Caco-2 (cell line): ENCODE results near the gene ELF4. TPM values are rescaled to one million over a fixed set of nuclear protein-coding genes. Genes with fewer than 3 reads are reported as not detected.

Experiments
- BruUV-seq: library from RNA; stranded (reverse); fragments of 400-500 nt; replicated peaks from 2 replicates; lab custom pipeline; 2021; lab: Mats Ljungman, UMichigan
- CTCF ChIA-PET: fragments of 300-600 bp; sonication (Branson Sonifier 250); formaldehyde crosslinking; loops from one replicate; lab custom pipeline; 2022; ENCODE audit warnings: antibody characterized with exemption; lab: Charles Lee
- POLR2A ChIA-PET: fragments of 300-600 bp; sonication (Branson Sonifier 250); formaldehyde crosslinking; loops from one replicate; lab custom pipeline; 2022; ENCODE audit warnings: antibody characterized with exemption; lab: Charles Lee
- DNase-seq, 2 experiments: peaks; one replicate each; pipeline versions ENCODE4 v3.0.0 to v3.0.0-alpha.2; 2020 to 2022
- H3K27me3 ChIP-seq: replicated peaks from 2 replicates; pipeline ENCODE4 v1.6.0; 2011; ENCODE audit warnings: low read length; ENCODE audit not compliant: control insufficient read depth, insufficient read depth
- H3K36me3 ChIP-seq: 2 replicates; pipeline ENCODE4 v1.5.1; 2011; ENCODE audit warnings: low read length; ENCODE audit not compliant: control insufficient read depth, insufficient read depth
- H3K4me1 ChIP-seq: fragments of 250-450 bp; sonication (Bioruptor Pico); 2 replicates; pipeline ENCODE4 v1.5.1; 2020; ENCODE audit warnings: mild to moderate bottlenecking
- H3K4me3 ChIP-seq: 2 replicates; pipeline ENCODE4 v1.5.1; 2011; ENCODE audit warnings: low read depth, mild to moderate bottlenecking, control low read depth, low read length
- H3K9me3 ChIP-seq: fragments of 250-450 bp; sonication (Bioruptor Pico); 2 replicates; pipeline ENCODE4 v1.5.1; 2020; ENCODE audit warnings: mild to moderate bottlenecking, moderate library complexity
- H3K27ac Mint-ChIP-seq: one replicate; pipeline ENCODE4 v1.8.0; 2022; ENCODE audit warnings: mixed read lengths; ENCODE audit not compliant: unreplicated experiment
- H3K27me3 Mint-ChIP-seq: one replicate; pipeline ENCODE4 v1.8.0; 2022; ENCODE audit warnings: mixed read lengths; ENCODE audit not compliant: insufficient read depth, unreplicated experiment
- H3K36me3 Mint-ChIP-seq: one replicate; pipeline ENCODE4 v1.8.0; 2022; ENCODE audit warnings: mild to moderate bottlenecking, mixed read lengths; ENCODE audit not compliant: insufficient read depth, unreplicated experiment
- H3K4me1 Mint-ChIP-seq: one replicate; pipeline ENCODE4 v1.8.0; 2022; ENCODE audit warnings: low read depth, mixed read lengths; ENCODE audit not compliant: unreplicated experiment
- H3K4me3 Mint-ChIP-seq: one replicate; pipeline ENCODE4 v1.8.0; 2022; ENCODE audit warnings: mild to moderate bottlenecking, moderate library complexity, mixed read lengths; ENCODE audit not compliant: unreplicated experiment
- H3K9me3 Mint-ChIP-seq: one replicate; pipeline ENCODE4 v1.8.0; 2022; ENCODE audit warnings: mixed read lengths; ENCODE audit not compliant: unreplicated experiment
- intact Hi-C: fragments of 100-400 bp; cut with micrococcal nuclease; formaldehyde crosslinking; loops from one replicate; pipeline ENCODE4 v1.10.0; 2022; ENCODE audit not compliant: unreplicated experiment
- total RNA-seq: library from RNA; stranded (reverse); gene quantifications from 2 replicates; pipeline ENCODE4 v1.2.3, GENCODE V29; 2022
- TF ChIP-seq, protein P1 (sequence below), 2 experiments: fragments of 200-600 bp in 1 of 2; IDR thresholded peaks; 1 replicate in 1 of 2; 2 replicates in 1 of 2; pipeline versions ENCODE4 v1.5.1 to v1.8.0; 2011 to 2022; ENCODE audit warnings: antibody characterized with exemption in 1 of 2, control low read depth in 1 of 2, inconsistent platforms in 1 of 2, low read depth in 1 of 2, low read length in 1 of 2, mild to moderate bottlenecking in 1 of 2, moderate library complexity in 1 of 2; ENCODE audit not compliant: insufficient read depth in 1 of 2, severe bottlenecking in 1 of 2, unreplicated experiment in 1 of 2

ELF4 gene
- total RNA-seq, 1 experiment from 2014 or later, result 25.3 TPM

DNA sequence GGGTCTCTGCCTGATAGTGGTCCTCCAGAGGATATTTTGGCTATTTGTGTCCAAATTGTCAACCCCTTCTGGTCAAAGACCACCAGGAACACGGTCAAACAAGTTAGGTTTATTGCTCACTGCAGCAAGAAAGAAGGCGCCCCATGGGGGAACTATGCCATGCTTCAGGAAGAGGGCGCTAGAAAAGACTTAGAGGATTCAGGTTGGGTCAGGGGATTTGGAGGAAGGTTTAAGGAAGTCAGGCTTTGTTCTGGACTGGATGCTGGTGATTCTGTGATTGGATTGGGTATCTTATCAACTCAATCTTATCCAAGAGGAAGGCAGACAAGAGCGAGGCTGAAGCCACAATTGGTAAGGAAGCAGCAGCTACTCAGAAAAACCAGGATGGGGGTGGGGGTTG, 14.3 kb upstream of the ELF4 start:
- Mint-ChIP-seq H3K9me3 (no peaks in the 10 kb centered on the region), H3K36me3 (peaks cover 16% of the 10 kb centered on the region), H3K27ac (no peak overlapping the region), H3K4me1 (no peaks in the 10 kb centered on the region), H3K4me3 (no peak overlapping the region), H3K27me3 (no peaks in the 10 kb centered on the region)
- Histone ChIP-seq H3K4me3 (no peak overlapping the region), H3K4me1 (no peaks in the 10 kb centered on the region), H3K9me3 (no peaks in the 10 kb centered on the region), H3K27me3 (no peaks in the 10 kb centered on the region), H3K36me3 (no peaks in the 10 kb centered on the region)
- ChIA-PET POLR2A (no interaction called here), CTCF (no interaction called here)
- intact Hi-C loops, result no loop called here
- BruUV-seq, result no TSS peak
- TF ChIP-seq, protein P1, sequence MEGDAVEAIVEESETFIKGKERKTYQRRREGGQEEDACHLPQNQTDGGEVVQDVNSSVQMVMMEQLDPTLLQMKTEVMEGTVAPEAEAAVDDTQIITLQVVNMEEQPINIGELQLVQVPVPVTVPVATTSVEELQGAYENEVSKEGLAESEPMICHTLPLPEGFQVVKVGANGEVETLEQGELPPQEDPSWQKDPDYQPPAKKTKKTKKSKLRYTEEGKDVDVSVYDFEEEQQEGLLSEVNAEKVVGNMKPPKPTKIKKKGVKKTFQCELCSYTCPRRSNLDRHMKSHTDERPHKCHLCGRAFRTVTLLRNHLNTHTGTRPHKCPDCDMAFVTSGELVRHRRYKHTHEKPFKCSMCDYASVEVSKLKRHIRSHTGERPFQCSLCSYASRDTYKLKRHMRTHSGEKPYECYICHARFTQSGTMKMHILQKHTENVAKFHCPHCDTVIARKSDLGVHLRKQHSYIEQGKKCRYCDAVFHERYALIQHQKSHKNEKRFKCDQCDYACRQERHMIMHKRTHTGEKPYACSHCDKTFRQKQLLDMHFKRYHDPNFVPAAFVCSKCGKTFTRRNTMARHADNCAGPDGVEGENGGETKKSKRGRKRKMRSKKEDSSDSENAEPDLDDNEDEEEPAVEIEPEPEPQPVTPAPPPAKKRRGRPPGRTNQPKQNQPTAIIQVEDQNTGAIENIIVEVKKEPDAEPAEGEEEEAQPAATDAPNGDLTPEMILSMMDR (IDR thresholded peaks at IDR 0.05; ENCODE audit: insufficient read depth in 1 of 2, low read depth in 1 of 2, low read length in 1 of 2, severe bottlenecking in 1 of 2, unreplicated experiment in 1 of 2), result no peak
- DNase-seq, result no peak

DNA sequence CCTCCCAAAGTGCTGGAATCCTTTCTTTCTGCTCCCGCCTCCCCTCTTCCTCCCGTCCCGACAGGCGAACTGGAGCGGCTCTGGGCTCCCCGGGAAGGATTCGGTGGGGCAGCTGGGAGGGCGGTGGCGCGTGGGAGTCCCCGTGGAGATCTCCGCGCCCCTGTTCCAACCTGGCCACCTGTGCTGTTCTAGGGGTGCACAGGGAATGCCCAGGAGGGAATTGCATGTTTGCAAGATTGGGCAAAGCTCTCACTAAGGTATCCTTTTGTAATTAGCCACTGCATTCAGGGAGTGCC, 11.2 kb upstream of the ELF4 start:
- no peaks in the 10 kb centered on the region for H3K9me3 Mint-ChIP-seq
- POLR2A ChIA-PET, result interaction anchor here (0.5 kb wide), 1 partner anchor 14 kb away, joined by 3 read pairs; no protein-coding TSS in a partner anchor
- CTCF ChIA-PET, result no interaction called here

DNA sequence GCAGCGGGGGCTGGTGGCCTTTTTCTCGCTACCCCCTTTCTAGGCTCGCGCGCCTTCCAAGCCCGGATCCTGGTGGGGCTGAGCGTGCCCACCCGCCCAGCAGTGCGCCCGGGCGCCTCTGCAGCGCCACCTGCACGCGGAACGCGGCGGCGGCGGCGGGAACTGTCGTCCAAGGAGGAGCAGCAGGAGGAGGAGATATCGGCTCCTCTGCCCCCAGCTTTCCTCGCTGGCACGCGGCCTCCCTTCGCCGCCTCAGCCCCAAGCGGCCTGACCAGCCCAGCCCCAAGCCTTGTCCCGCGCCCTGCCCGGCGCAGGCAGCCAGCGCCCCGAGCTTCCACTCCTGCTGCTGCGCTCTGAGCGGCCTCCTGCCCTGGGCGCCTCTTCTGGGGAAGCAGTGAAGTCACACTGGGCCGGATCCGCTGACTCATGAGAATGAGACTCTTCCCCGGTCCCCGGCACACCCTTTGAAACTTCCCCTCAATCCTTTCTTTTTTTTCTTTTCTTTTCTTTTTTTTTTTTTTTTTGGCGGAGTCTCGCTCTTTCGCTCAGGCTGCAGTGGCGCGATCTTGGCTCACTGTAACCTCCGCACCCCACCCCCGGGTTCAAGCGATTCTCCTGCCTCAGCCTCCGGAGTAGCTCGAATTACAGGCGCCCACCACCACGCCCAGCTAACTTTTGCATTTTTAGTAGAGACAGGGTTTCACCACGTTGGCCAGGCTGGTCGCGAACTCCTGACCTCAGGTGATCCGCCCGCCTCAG, 10.6 kb upstream of the ELF4 start:
- H3K4me3 Mint-ChIP-seq, result no peak overlapping the region
- H3K27ac Mint-ChIP-seq, result no peak overlapping the region
- Histone ChIP-seq H3K36me3 (no peaks in the 10 kb centered on the region), H3K27me3 (no peaks in the 10 kb centered on the region), H3K9me3 (no peaks in the 10 kb centered on the region), H3K4me3 (no peak overlapping the region), H3K4me1 (no peaks in the 10 kb centered on the region)
- no peaks in the 10 kb centered on the region for H3K27me3 Mint-ChIP-seq
- H3K4me1 Mint-ChIP-seq, result no peaks in the 10 kb centered on the region
- H3K36me3 Mint-ChIP-seq, result no peaks in the 10 kb centered on the region
- no peak for DNase-seq
- H3K9me3 Mint-ChIP-seq, result no peaks in the 10 kb centered on the region
- BruUV-seq, result no TSS peak
- CTCF ChIA-PET, result no interaction called here
- TF ChIP-seq, protein P1 (IDR thresholded peaks at IDR 0.05; ENCODE audit: insufficient read depth in 1 of 2, low read depth in 1 of 2, low read length in 1 of 2, severe bottlenecking in 1 of 2, unreplicated experiment in 1 of 2), result no peak
- intact Hi-C loops, result no loop called here
- POLR2A ChIA-PET, result interaction anchor here (0.5 kb wide), 1 partner anchor 13 kb away, joined by 3 read pairs; no protein-coding TSS in a partner anchor

More for the DNA sequence above, 11.2 kb upstream of the ELF4 start:
- Mint-ChIP-seq H3K27ac (no peak overlapping the region), H3K4me1 (no peaks in the 10 kb centered on the region), H3K27me3 (no peaks in the 10 kb centered on the region), H3K36me3 (peaks cover under 1% of the 10 kb centered on the region), H3K4me3 (no peak overlapping the region)
- no TSS peak for BruUV-seq
- H3K36me3 ChIP-seq, result no peaks in the 10 kb centered on the region
- intact Hi-C loops, result no loop called here
- no peaks in the 10 kb centered on the region for H3K4me1 ChIP-seq
- DNase-seq, result no peak
- TF ChIP-seq, protein P1 (IDR thresholded peaks at IDR 0.05; ENCODE audit: insufficient read depth in 1 of 2, low read depth in 1 of 2, low read length in 1 of 2, severe bottlenecking in 1 of 2, unreplicated experiment in 1 of 2), result no peak
- H3K4me3 ChIP-seq, result no peak overlapping the region
- no peaks in the 10 kb centered on the region for H3K27me3 ChIP-seq
- no peaks in the 10 kb centered on the region for H3K9me3 ChIP-seq
